Measurements from ENCODE around the gene NUBP2.
"Not testable (repeated sequence)": the region's sequence is repeated elsewhere in the genome, so short reads cannot be mapped to it uniquely, and the experiment has no call there.

NUBP2 gene

GRCh38 chr16:1794221-1794871 lies 11.6 kb downstream of the NUBP2 start:
- H3K18ac ChIP-seq (ENCODE audit: low read length), result no peak overlapping the region
- H3K79me1 ChIP-seq (ENCODE audit: low read length), result no peaks in the 10 kb centered on the region
- no peak overlapping the region for H3K4ac ChIP-seq (ENCODE audit: low read depth, low read length)
- no peak overlapping the region for H2AFZ ChIP-seq (ENCODE audit: insufficient read depth, low read length, poor library complexity)
- H3K27ac ChIP-seq (ENCODE audit: low read depth, low read length), result no peak overlapping the region
- H3K23ac ChIP-seq (ENCODE audit: low read length), result no peak overlapping the region
- no peak overlapping the region for H2BK120ac ChIP-seq (ENCODE audit: insufficient read depth, low read length, poor library complexity)
- no peaks in the 10 kb centered on the region for H3K27me3 ChIP-seq (ENCODE audit: insufficient read depth, low read length)
- no peak overlapping the region for H3K14ac ChIP-seq (ENCODE audit: low read length)
- H3K4me3 ChIP-seq (ENCODE audit: low read depth, low read length), result no peak overlapping the region
- no CpG with 5 or more reads among the region's 18 CpGs for WGBS (ENCODE audit: extremely low coverage, insufficient coverage, insufficient read length)
- no peak overlapping the region for H3K9ac ChIP-seq (ENCODE audit: low read length)
- no peaks in the 10 kb centered on the region for H3K79me2 ChIP-seq (ENCODE audit: control insufficient read depth, insufficient read depth, low read length, poor library complexity)
- no peak overlapping the region for H4K12ac ChIP-seq (ENCODE audit: low read depth, low read length)
- no peak overlapping the region for H4K8ac ChIP-seq (ENCODE audit: low read depth, low read length)
- H2AK5ac ChIP-seq (ENCODE audit: low read length), result no peak overlapping the region
- no peak overlapping the region for H3K4me2 ChIP-seq (ENCODE audit: low read length)
- peaks cover 23 to 27% of the 10 kb centered on the region in 2 experiments for H3K36me3 ChIP-seq (ENCODE audit: control insufficient read depth in 1 of 2, insufficient read depth in 2 of 2, low read length in 2 of 2)
- peaks cover 7% of the 10 kb centered on the region for H3K9me3 ChIP-seq (ENCODE audit: insufficient read depth, low read depth, low read length)
- H3K4me1 ChIP-seq (ENCODE audit: control insufficient read depth in 1 of 2, insufficient read depth in 2 of 2, low read length in 2 of 2), result no peaks in the 10 kb centered on the region
- no peak for DNase-seq
- H4K91ac ChIP-seq (ENCODE audit: low read depth, low read length), result no peak overlapping the region
- no peak overlapping the region for H2BK5ac ChIP-seq (ENCODE audit: low read depth, low read length, poor library complexity)
- no peak overlapping the region for H2BK12ac ChIP-seq (ENCODE audit: low read length)

GRCh38 chr16:1794908-1795666 lies 12.3 kb downstream of the NUBP2 start:
- Histone ChIP-seq H2AFZ (ENCODE audit: insufficient read depth, low read length, poor library complexity) (no peak overlapping the region), H3K9me3 (ENCODE audit: insufficient read depth, low read depth, low read length) (peaks cover 9% of the 10 kb centered on the region), H2BK120ac (ENCODE audit: insufficient read depth, low read length, poor library complexity) (no peak overlapping the region), H3K4ac (ENCODE audit: low read depth, low read length) (no peak overlapping the region), H3K4me3 (ENCODE audit: low read depth, low read length) (no peak overlapping the region), H3K18ac (ENCODE audit: low read length) (no peak overlapping the region), H4K91ac (ENCODE audit: low read depth, low read length) (no peak overlapping the region), H3K27ac (ENCODE audit: low read depth, low read length) (no peak overlapping the region), H3K14ac (ENCODE audit: low read length) (no peak overlapping the region), H3K36me3 (ENCODE audit: control insufficient read depth in 1 of 2, insufficient read depth in 2 of 2, low read length in 2 of 2) (peaks cover 18 to 23% of the 10 kb centered on the region in 2 experiments), H2BK12ac (ENCODE audit: low read length) (no peak overlapping the region), H2BK5ac (ENCODE audit: low read depth, low read length, poor library complexity) (no peak overlapping the region), H3K4me2 (ENCODE audit: low read length) (no peak overlapping the region), H2AK5ac (ENCODE audit: low read length) (no peak overlapping the region), H3K4me1 (ENCODE audit: control insufficient read depth in 1 of 2, insufficient read depth in 2 of 2, low read length in 2 of 2) (no peaks in the 10 kb centered on the region), H4K8ac (ENCODE audit: low read depth, low read length) (no peak overlapping the region), H3K79me2 (ENCODE audit: control insufficient read depth, insufficient read depth, low read length, poor library complexity) (no peaks in the 10 kb centered on the region), H3K23ac (ENCODE audit: low read length) (no peak overlapping the region), H3K79me1 (ENCODE audit: low read length) (no peaks in the 10 kb centered on the region), H3K9ac (ENCODE audit: low read length) (no peak overlapping the region), H3K27me3 (ENCODE audit: insufficient read depth, low read length) (no peaks in the 10 kb centered on the region), H4K12ac (ENCODE audit: low read depth, low read length) (no peak overlapping the region)
- no CpG with 5 or more reads among the region's 32 CpGs for WGBS (ENCODE audit: extremely low coverage, insufficient coverage, insufficient read length)
- DNase-seq, result no peak

GRCh38 chr16:1799263-1799662 lies 16.5 kb downstream of the NUBP2 start:
- H3K9ac ChIP-seq (ENCODE audit: low read length); H3K4ac ChIP-seq (ENCODE audit: low read depth, low read length); H3K23ac ChIP-seq (ENCODE audit: low read length); H3K79me2 ChIP-seq (ENCODE audit: control insufficient read depth, insufficient read depth, low read length, poor library complexity); H3K4me2 ChIP-seq (ENCODE audit: low read length); H2BK5ac ChIP-seq (ENCODE audit: low read depth, low read length, poor library complexity); H3K79me1 ChIP-seq (ENCODE audit: low read length); H3K14ac ChIP-seq (ENCODE audit: low read length); H2AK5ac ChIP-seq (ENCODE audit: low read length); H2BK120ac ChIP-seq (ENCODE audit: insufficient read depth, low read length, poor library complexity); H4K8ac ChIP-seq (ENCODE audit: low read depth, low read length); H3K27me3 ChIP-seq (ENCODE audit: insufficient read depth, low read length); H3K36me3 ChIP-seq (ENCODE audit: control insufficient read depth in 1 of 2, insufficient read depth in 2 of 2, low read length in 2 of 2); H2AFZ ChIP-seq (ENCODE audit: insufficient read depth, low read length, poor library complexity); H2BK12ac ChIP-seq (ENCODE audit: low read length); H3K4me1 ChIP-seq (ENCODE audit: control insufficient read depth in 1 of 2, insufficient read depth in 2 of 2, low read length in 2 of 2); H4K12ac ChIP-seq (ENCODE audit: low read depth, low read length); H3K27ac ChIP-seq (ENCODE audit: low read depth, low read length); H4K91ac ChIP-seq (ENCODE audit: low read depth, low read length); DNase-seq; H3K4me3 ChIP-seq (ENCODE audit: low read depth, low read length); H3K18ac ChIP-seq (ENCODE audit: low read length): not testable (repeated sequence)
- H3K9me3 ChIP-seq (ENCODE audit: insufficient read depth, low read depth, low read length), result peaks cover 11% of the 10 kb centered on the region
- WGBS (ENCODE audit: extremely low coverage, insufficient coverage, insufficient read length), result no CpG with 5 or more reads among the region's 5 CpGs

DNA sequence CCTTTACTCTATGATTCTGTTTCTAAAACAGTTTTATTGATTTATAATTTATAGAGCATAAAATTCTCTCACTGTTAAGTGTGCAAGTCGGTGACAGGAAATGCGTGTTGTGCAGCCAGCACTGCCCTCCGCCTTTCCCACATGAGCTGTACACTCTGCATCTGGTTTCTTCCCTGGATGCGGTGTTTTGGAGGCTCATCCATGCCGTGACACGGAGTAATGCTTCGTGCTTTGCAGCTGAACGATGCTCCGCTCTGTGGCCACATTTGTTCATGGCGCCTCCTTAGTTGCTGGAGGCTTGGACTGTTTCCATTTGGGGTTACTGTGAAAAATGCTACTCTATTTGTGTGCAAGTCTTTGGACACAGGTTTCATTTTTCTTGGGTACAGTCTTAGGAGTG lies 17.9 kb downstream of the NUBP2 start:
- WGBS (ENCODE audit: extremely low coverage, insufficient coverage, insufficient read length), result no CpG with 5 or more reads among the region's 10 CpGs
- H4K91ac ChIP-seq (ENCODE audit: low read depth, low read length), result no peak overlapping the region

More for the DNA sequence above, 17.9 kb downstream of the NUBP2 start:
- H2AK5ac ChIP-seq (ENCODE audit: low read length), result no peak overlapping the region
- H3K9me3 ChIP-seq (ENCODE audit: insufficient read depth, low read depth, low read length), result peaks cover 11% of the 10 kb centered on the region
- H3K27me3 ChIP-seq (ENCODE audit: insufficient read depth, low read length), result no peaks in the 10 kb centered on the region
- no peak overlapping the region for H4K12ac ChIP-seq (ENCODE audit: low read depth, low read length)
- no peak overlapping the region for H2BK5ac ChIP-seq (ENCODE audit: low read depth, low read length, poor library complexity)
- no peak overlapping the region for H3K23ac ChIP-seq (ENCODE audit: low read length)
- no peak overlapping the region for H2AFZ ChIP-seq (ENCODE audit: insufficient read depth, low read length, poor library complexity)
- no peak overlapping the region for H3K27ac ChIP-seq (ENCODE audit: low read depth, low read length)
- H3K18ac ChIP-seq (ENCODE audit: low read length), result no peak overlapping the region
- peak overlapping the region; percentile 44 for H3K4me3 ChIP-seq (ENCODE audit: low read depth, low read length)
- H3K79me1 ChIP-seq (ENCODE audit: low read length), result no peaks in the 10 kb centered on the region
- H2BK12ac ChIP-seq (ENCODE audit: low read length), result no peak overlapping the region
- no peak overlapping the region for H3K14ac ChIP-seq (ENCODE audit: low read length)
- H4K8ac ChIP-seq (ENCODE audit: low read depth, low read length), result no peak overlapping the region
- H3K4me1 ChIP-seq (ENCODE audit: control insufficient read depth in 1 of 2, insufficient read depth in 2 of 2, low read length in 2 of 2), result no peaks in the 10 kb centered on the region
- H3K4ac ChIP-seq (ENCODE audit: low read depth, low read length), result no peak overlapping the region
- no peak overlapping the region for H3K4me2 ChIP-seq (ENCODE audit: low read length)
- no peaks in the 10 kb centered on the region for H3K79me2 ChIP-seq (ENCODE audit: control insufficient read depth, insufficient read depth, low read length, poor library complexity)
- H2BK120ac ChIP-seq (ENCODE audit: insufficient read depth, low read length, poor library complexity), result no peak overlapping the region
- H3K36me3 ChIP-seq (ENCODE audit: control insufficient read depth in 1 of 2, insufficient read depth in 2 of 2, low read length in 2 of 2), result peaks cover 0 to 5% of the 10 kb centered on the region in 2 experiments
- DNase-seq, result no peak
- H3K9ac ChIP-seq (ENCODE audit: low read length), result no peak overlapping the region

All from trophoblast cell (in vitro differentiated cells and primary cell).